K562 (cell line): ENCODE results near the gene PCYT1A. TPM values are rescaled to one million over a fixed set of nuclear protein-coding genes. Genes with fewer than 3 reads are reported as not detected.

ENCODE experiments used
- RERE ChIP-seq: sonication (generic); formaldehyde crosslinking; IDR thresholded peaks from 2 replicates; pipeline ENCODE4 v1.8.0; 2023; ENCODE audit warnings: missing genetic modification reagents, mild to moderate bottlenecking, borderline replicate concordance
- SMAD2 ChIP-seq: fragments of 150-350 bp; IDR thresholded peaks from 2 replicates; pipeline ENCODE4 v1.6.1; 2014; ENCODE audit warnings: low read depth, mild to moderate bottlenecking, low read length
- TEAD1 ChIP-seq, 2 experiments: fragments of 450-650 bp in 1 of 2; sonication (generic) in 1 of 2; formaldehyde crosslinking; IDR thresholded peaks; 2 replicates each; pipeline versions ENCODE4 v1.4.0 to v1.8.0; 2020 to 2022; ENCODE audit warnings: mild to moderate bottlenecking in 2 of 2, missing genetic modification reagents in 1 of 2
- XRCC3 ChIP-seq: fragments of 450-650 bp; IDR thresholded peaks from 2 replicates; pipeline ENCODE4 v1.6.1; 2017; ENCODE audit warnings: mild to moderate bottlenecking, moderate library complexity
- ZBTB7A ChIP-seq: IDR thresholded peaks from 2 replicates; pipeline ENCODE4 v1.6.1; 2011; ENCODE audit warnings: low read depth, mild to moderate bottlenecking, low read length, moderate library complexity, borderline replicate concordance; ENCODE audit not compliant: control insufficient read depth
- ZNF717 ChIP-seq: fragments of 250-450 bp; sonication (Bioruptor Pico); IDR thresholded peaks from 2 replicates; pipeline ENCODE4 v1.5.0; 2021
- polyA plus RNA-seq, 8 experiments: library from polyadenylated mRNA; depleted of rRNA in 4 of 8; stranded (reverse) in 5 of 8; unstranded in 3 of 8; fragments of >200 nt; fragmentation: Nextera tagmentation in 2 of 8; fragmentation: Illumina TruSeq in 1 of 8; extraction: Ambion mirVana in 2 of 8; extraction: Trizol in 1 of 8; gene quantifications; 2 replicates each; pipeline versions ENCODE4 v1.2.1 to v1.2.3, GENCODE V29; 2011 to 2014; ENCODE audit warnings: inconsistent platforms in 1 of 8, missing spikeins in 1 of 8
- total RNA-seq, 7 experiments: library from RNA; depleted of rRNA in 6 of 7; stranded (reverse); fragments of >200 nt in 6 of 7; fragmentation: Illumina TruSeq in 2 of 7; extraction: Trizol in 2 of 7; gene quantifications; 2 replicates each; pipeline versions ENCODE4 v1.2.1 to v1.2.3, GENCODE V29; 2011 to 2021; ENCODE audit warnings: low replicate concordance in 1 of 7

PCYT1A gene
- total and polyA plus RNA-seq, 9 of the 15 experiments (the other 6 are each of a cell fraction or from before 2014, with no cell fraction given): 13.4 to 62.8 (median 49.4) TPM

GRCh38 chr3:196219970-196220311 is 67.6 kb downstream of the PCYT1A start (continued):
- TF ChIP-seq RERE (no peak), ZBTB7A (no peak), ZNF717 (no peak), XRCC3 (no peak), TEAD1 (CRISPR knock-in tag; IDR thresholded peaks at IDR 0.05) (no peak), SMAD2 (no peak)
